GM12878 (cell line): ENCODE measurements around the gene ALDH1A1. TPM values are rescaled to one million over a fixed set of nuclear protein-coding genes. Genes with fewer than 3 reads are reported as not detected.

Experiments
- ATAC-seq: fragments of 200-7000 bp; cut with Tn5 transposase; 3 replicates; pipeline ENCODE4 v1.9.1; 2020; ENCODE audit warnings: mild to moderate bottlenecking, moderate library complexity
- BruUV-seq: library from RNA; stranded (reverse); fragments of 400-500 nt; replicated peaks from 2 replicates; lab custom pipeline; 2021; lab: Mats Ljungman, UMichigan
- CTCF ChIA-PET: fragments of 300-600 bp; sonication (Branson Sonifier 250); formaldehyde crosslinking; extraction: SDS; loops from one replicate; lab custom pipeline; 2021; ENCODE audit warnings: inconsistent platforms; lab: Yijun Ruan, JAX
- POLR2A ChIA-PET: fragments of 350-600 bp; formaldehyde crosslinking; extraction: SDS; loops from one replicate; lab custom pipeline; 2021; ENCODE audit warnings: inconsistent platforms; lab: Charles Lee
- RAD21 ChIA-PET: fragments of 300-600 bp; sonication (Branson Sonifier 250); formaldehyde crosslinking; loops from one replicate; lab custom pipeline; 2023; ENCODE audit warnings: antibody characterized with exemption; ENCODE audit not compliant: unreplicated experiment; lab: Charles Lee
- SMC1A ChIA-PET: fragments of 300-600 bp; sonication (Branson Sonifier 250); formaldehyde crosslinking; loops from one replicate; lab custom pipeline; 2023; ENCODE audit not compliant: unreplicated experiment, uncharacterized antibody; lab: Charles Lee
- DNase-seq: peaks from one replicate; pipeline ENCODE4 v3.0.0-alpha.2; 2011; ENCODE audit warnings: low read depth, low spot score
- FAIRE-seq: peaks from 3 replicates; lab custom pipeline; 2011; peaks lifted over from hg19 to GRCh38; lab: Jason Lieb, UNC
- H2AFZ ChIP-seq: 2 replicates; pipeline ENCODE4 v1.6.0; 2011; ENCODE audit warnings: low read depth, low read length, control low read depth; ENCODE audit not compliant: control insufficient read depth
- H3K27ac ChIP-seq: 2 replicates; pipeline ENCODE4 v1.5.1; 2011; ENCODE audit warnings: control low read depth; ENCODE audit not compliant: control insufficient read depth, insufficient read depth
- H3K27me3 ChIP-seq, 2 experiments: replicated peaks in 1 of 2; 2 replicates each; pipeline versions ENCODE4 v1.6.0 to v1.6.1; 2011; ENCODE audit warnings: low read length in 1 of 2; ENCODE audit not compliant: control insufficient read depth in 2 of 2, insufficient read depth in 2 of 2
- H3K36me3 ChIP-seq, 2 experiments: 2 replicates each; pipeline ENCODE4 v1.5.1; 2011; ENCODE audit warnings: low read length in 1 of 2; ENCODE audit not compliant: control insufficient read depth in 2 of 2, insufficient read depth in 2 of 2
- H3K4me1 ChIP-seq: 2 replicates; pipeline ENCODE4 v1.6.1; 2011; ENCODE audit warnings: mild to moderate bottlenecking, low read length, moderate library complexity, mixed read lengths; ENCODE audit not compliant: control insufficient read depth, insufficient read depth
- H3K4me2 ChIP-seq: 2 replicates; pipeline ENCODE4 v1.6.0; 2011; ENCODE audit warnings: control low read depth; ENCODE audit not compliant: control insufficient read depth, insufficient read depth
- H3K4me3 ChIP-seq: fragments of 200-600 bp; sonication (generic); 2 replicates; pipeline ENCODE4 v1.5.1; 2016
- H3K79me2 ChIP-seq: 2 replicates; pipeline ENCODE4 v1.6.0; 2011; ENCODE audit warnings: low read length; ENCODE audit not compliant: control insufficient read depth, insufficient read depth
- H3K9ac ChIP-seq: 2 replicates; pipeline ENCODE4 v1.8.0; 2011; ENCODE audit warnings: low read length, control low read depth, mixed read lengths; ENCODE audit not compliant: control insufficient read depth, insufficient read depth
- H3K9me3 ChIP-seq: replicated peaks from 3 replicates; pipeline ENCODE4 v1.5.1; 2011; ENCODE audit warnings: mild to moderate bottlenecking, low read length; ENCODE audit not compliant: control insufficient read depth, insufficient read depth
- H4K20me1 ChIP-seq: 2 replicates; pipeline ENCODE4 v1.6.0; 2011; ENCODE audit not compliant: control insufficient read depth, insufficient read depth
- ATF7 ChIP-seq: fragments of 450-650 bp; IDR thresholded peaks from 2 replicates; pipeline ENCODE4 v1.6.1; 2016; ENCODE audit warnings: low read depth, mild to moderate bottlenecking
- CEBPB ChIP-seq, 2 experiments: fragments of 150-350 bp in 1 of 2; IDR thresholded peaks; 2 replicates each; pipeline ENCODE4 v1.6.1; 2012 to 2014; ENCODE audit warnings: low read depth in 2 of 2, low read length in 2 of 2, borderline replicate concordance in 1 of 2, inconsistent platforms in 1 of 2
- CHD1 ChIP-seq: IDR thresholded peaks from 2 replicates; pipeline ENCODE4 v1.6.1; 2012; ENCODE audit warnings: low read depth, low read length, improper control_type of control experiment
- E2F8 ChIP-seq: fragments of 450-650 bp; IDR thresholded peaks from 2 replicates; pipeline ENCODE4 v1.6.1; 2018; ENCODE audit warnings: mild to moderate bottlenecking, low read depth, moderate library complexity; ENCODE audit not compliant: partially characterized antibody
- GABPA ChIP-seq: IDR thresholded peaks from 2 replicates; pipeline ENCODE4 v1.6.1; 2014; ENCODE audit warnings: antibody characterized with exemption, low read depth, mild to moderate bottlenecking, inconsistent platforms
- KLF5 ChIP-seq: fragments of 450-650 bp; IDR thresholded peaks from 2 replicates; pipeline ENCODE4 v1.6.1; 2014; ENCODE audit warnings: mild to moderate bottlenecking; ENCODE audit not compliant: partially characterized antibody
- LARP7 ChIP-seq: fragments of 450-650 bp; IDR thresholded peaks from 2 replicates; pipeline ENCODE4 v1.6.1; 2017; ENCODE audit warnings: mild to moderate bottlenecking
- RFX5 ChIP-seq: IDR thresholded peaks from 2 replicates; pipeline ENCODE4 v1.6.1; 2011; ENCODE audit warnings: low read depth, low read length, improper control_type of control experiment
- SUZ12 ChIP-seq: fragments of 200-600 bp; sonication (generic); IDR thresholded peaks from one replicate; pipeline ENCODE4 v1.6.1; 2018; ENCODE audit warnings: antibody characterized with exemption, mild to moderate bottlenecking; ENCODE audit not compliant: unreplicated experiment
- YY1 ChIP-seq: IDR thresholded peaks from 2 replicates; pipeline ENCODE4 v1.6.1; 2011; ENCODE audit warnings: low read depth, mild to moderate bottlenecking, low read length
- ZSCAN29 ChIP-seq: fragments of 450-650 bp; IDR thresholded peaks from 2 replicates; pipeline ENCODE4 v1.6.1; 2017; ENCODE audit warnings: mild to moderate bottlenecking, moderate library complexity
- WGBS: methylation state at CpG from one replicate; pipeline ENCODE4 v1.1.6; 2016; ENCODE audit warnings: low lambda C conversion rate; ENCODE audit not compliant: insufficient replicate concordance, insufficient coverage; ENCODE audit errors: missing lambda C conversion rate; 5-methylcytosine and 5-hydroxymethylcytosine counted together
- in situ Hi-C: fragments of 300-500 bp; cut with MboI; formaldehyde crosslinking; loops from 9 replicates; pipeline ENCODE4 v1.14.3; 2018; ENCODE audit warnings: mixed read lengths
- intact Hi-C: fragments of 100-400 bp; cut with micrococcal nuclease; formaldehyde crosslinking; loops from one replicate; pipeline ENCODE4 v1.14.2; 2022; ENCODE audit not compliant: unreplicated experiment
- polyA plus RNA-seq, 11 experiments: library from polyadenylated mRNA; depleted of rRNA in 4 of 11; unstranded in 6 of 11; stranded (reverse) in 5 of 11; fragments of >200 nt; fragmentation: Nextera tagmentation in 4 of 11; fragmentation: Illumina TruSeq in 1 of 11; extraction: Ambion mirVana in 4 of 11; extraction: Trizol in 1 of 11; gene quantifications; 1 replicate in 1 of 11; 2 replicates in 10 of 11; pipeline versions ENCODE4 v1.2.1 to v1.2.3, GENCODE V29; 2011 to 2016; ENCODE audit warnings: inconsistent platforms in 2 of 11, missing spikeins in 2 of 11, low read depth in 1 of 11
- total RNA-seq, 4 experiments: library from RNA; depleted of rRNA in 3 of 4; stranded (reverse); fragments of >200 nt in 3 of 4; fragmentation: Illumina TruSeq in 1 of 4; extraction: Trizol in 1 of 4; gene quantifications; 2 replicates each; pipeline versions ENCODE4 v1.2.1 to v1.2.3, GENCODE V29; 2013 to 2021
- TF ChIP-seq, protein P1 (sequence below): IDR thresholded peaks from 2 replicates; pipeline ENCODE4 v1.6.1; 2012; ENCODE audit warnings: low read depth, low read length, improper control_type of control experiment
- TF ChIP-seq, protein P2 (sequence below): IDR thresholded peaks from 2 replicates; pipeline ENCODE4 v1.6.1; 2011; ENCODE audit warnings: low read depth, mild to moderate bottlenecking, low read length, moderate library complexity, borderline replicate concordance; ENCODE audit errors: extremely low read depth
- TF ChIP-seq, protein P3 (sequence below): fragments of 150-350 bp; IDR thresholded peaks from 2 replicates; pipeline ENCODE4 v1.6.1; 2014; ENCODE audit warnings: mild to moderate bottlenecking, low read depth, low read length

ALDH1A1 gene
- total and polyA plus RNA-seq, 10 of the 15 experiments (the other 5 are each of a cell fraction or from before 2014, with no cell fraction given): 0.03 to 0.54 TPM; not detected in 8

DNA sequence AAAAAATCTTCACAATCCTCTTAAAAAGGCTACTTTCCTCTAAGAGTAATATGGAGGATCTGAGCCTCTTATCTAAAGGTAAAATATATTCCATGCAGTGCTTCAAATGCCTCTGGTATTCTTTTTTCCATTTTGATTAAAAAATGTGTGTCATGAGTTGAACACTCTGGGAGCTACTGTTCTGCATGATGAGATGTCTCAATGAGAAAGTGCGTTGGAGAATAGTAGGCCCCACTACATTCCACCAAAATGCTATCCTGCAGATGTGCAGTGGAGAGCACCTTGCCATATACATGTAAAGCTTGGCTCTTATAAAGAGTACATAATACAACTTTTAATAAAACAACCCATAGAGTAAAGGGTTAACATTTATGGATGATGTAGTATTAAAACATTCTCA is 26.3 kb downstream of the ALDH1A1 start:
- Histone ChIP-seq H3K9ac (no peak overlapping the region), H3K9me3 (no peaks in the 10 kb centered on the region), H3K27me3 (no peaks in the 10 kb centered on the region; a peak in 1 of 4 replicates), H4K20me1 (no peaks in the 10 kb centered on the region), H3K79me2 (no peaks in the 10 kb centered on the region), H3K36me3 (no peaks in the 10 kb centered on the region), H3K27ac (no peak overlapping the region), H2AFZ (no peak overlapping the region), H3K4me3 (no peak overlapping the region), H3K4me2 (no peak overlapping the region), H3K4me1 (no peaks in the 10 kb centered on the region)
- ChIA-PET POLR2A (no interaction called here), RAD21 (no interaction called here), CTCF (interaction anchor here (0.9 kb wide), 1 partner anchor 96 kb away, joined by 3 read pairs; no protein-coding TSS in a partner anchor), SMC1A (no interaction called here)
- FAIRE-seq: no peak
- WGBS: 19% methylated on average over 1 of the region's 1 CpG
- ATAC-seq: no peak
- DNase-seq: no peak
- in situ Hi-C loops (no loop called here), intact Hi-C loops (no loop called here)
- BruUV-seq: no TSS peak
- TF ChIP-seq, protein P1, sequence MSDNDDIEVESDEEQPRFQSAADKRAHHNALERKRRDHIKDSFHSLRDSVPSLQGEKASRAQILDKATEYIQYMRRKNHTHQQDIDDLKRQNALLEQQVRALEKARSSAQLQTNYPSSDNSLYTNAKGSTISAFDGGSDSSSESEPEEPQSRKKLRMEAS: no peak
- TF ChIP-seq CHD1: no peak
- no peak for TF ChIP-seq ATF7
- TF ChIP-seq KLF5: no peak
- TF ChIP-seq, protein P2, sequence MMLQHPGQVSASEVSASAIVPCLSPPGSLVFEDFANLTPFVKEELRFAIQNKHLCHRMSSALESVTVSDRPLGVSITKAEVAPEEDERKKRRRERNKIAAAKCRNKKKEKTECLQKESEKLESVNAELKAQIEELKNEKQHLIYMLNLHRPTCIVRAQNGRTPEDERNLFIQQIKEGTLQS: no peak
- no peak for TF ChIP-seq CEBPB (IDR thresholded peaks at IDR 0.05; ENCODE audit: borderline replicate concordance in 1 of 2, low read depth in 2 of 2, low read length in 2 of 2)

DNA sequence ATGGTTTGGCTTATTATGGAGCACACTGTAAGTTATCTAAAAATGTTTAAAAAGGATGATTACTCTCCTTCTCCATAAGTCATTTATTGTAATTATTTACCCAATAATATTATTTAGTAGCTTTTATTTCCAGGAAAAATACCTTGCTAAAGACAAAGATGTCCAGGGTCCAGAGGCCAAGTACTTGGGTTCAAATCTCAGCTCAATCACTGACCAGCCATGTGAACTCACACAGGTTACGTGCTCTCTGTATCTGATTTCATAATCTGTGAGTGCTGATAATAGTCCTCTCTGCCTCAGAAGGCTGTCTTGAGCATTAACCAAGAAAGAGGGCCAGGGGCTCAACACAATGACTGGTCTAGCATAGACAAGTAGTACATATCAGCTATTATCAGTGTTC is 27.0 kb downstream of the ALDH1A1 start:
- Histone ChIP-seq H2AFZ (no peak overlapping the region), H3K9me3 (no peaks in the 10 kb centered on the region), H3K36me3 (no peaks in the 10 kb centered on the region), H3K4me1 (no peaks in the 10 kb centered on the region), H4K20me1 (no peaks in the 10 kb centered on the region), H3K9ac (no peak overlapping the region), H3K27ac (no peak overlapping the region), H3K79me2 (no peaks in the 10 kb centered on the region), H3K27me3 (no peaks in the 10 kb centered on the region), H3K4me3 (no peak overlapping the region), H3K4me2 (no peak overlapping the region)
- ATAC-seq: no peak
- intact Hi-C loops (no loop called here), in situ Hi-C loops (no loop called here)
- no TSS peak for BruUV-seq
- no peak for TF ChIP-seq RFX5
- TF ChIP-seq YY1: no peak
- TF ChIP-seq SUZ12: no peak
- no peak for TF ChIP-seq GABPA
- TF ChIP-seq LARP7: no peak
- TF ChIP-seq E2F8: no peak
- TF ChIP-seq, protein P3, sequence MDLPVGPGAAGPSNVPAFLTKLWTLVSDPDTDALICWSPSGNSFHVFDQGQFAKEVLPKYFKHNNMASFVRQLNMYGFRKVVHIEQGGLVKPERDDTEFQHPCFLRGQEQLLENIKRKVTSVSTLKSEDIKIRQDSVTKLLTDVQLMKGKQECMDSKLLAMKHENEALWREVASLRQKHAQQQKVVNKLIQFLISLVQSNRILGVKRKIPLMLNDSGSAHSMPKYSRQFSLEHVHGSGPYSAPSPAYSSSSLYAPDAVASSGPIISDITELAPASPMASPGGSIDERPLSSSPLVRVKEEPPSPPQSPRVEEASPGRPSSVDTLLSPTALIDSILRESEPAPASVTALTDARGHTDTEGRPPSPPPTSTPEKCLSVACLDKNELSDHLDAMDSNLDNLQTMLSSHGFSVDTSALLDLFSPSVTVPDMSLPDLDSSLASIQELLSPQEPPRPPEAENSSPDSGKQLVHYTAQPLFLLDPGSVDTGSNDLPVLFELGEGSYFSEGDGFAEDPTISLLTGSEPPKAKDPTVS: no peak
- TF ChIP-seq ZSCAN29: no peak
- RAD21 ChIA-PET: no interaction called here
- WGBS: 0% methylated on average over 1 of the region's 1 CpG
- DNase-seq: no peak
- CTCF ChIA-PET: interaction anchor here (0.9 kb wide), 1 partner anchor 97 kb away, joined by 3 read pairs; no protein-coding TSS in a partner anchor
- POLR2A ChIA-PET: interaction anchor here (0.6 kb wide), 1 partner anchor 745 kb away, joined by 4 read pairs; no protein-coding TSS in a partner anchor
- FAIRE-seq: no peak
- SMC1A ChIA-PET: no interaction called here
